Stimulated activated CD4-positive, alpha-beta T cell treated with anti-CD3 and anti-CD28 coated beads, Interleukin-4, amount 100 ng/mL, for 48 hours (primary cell): ENCODE results near the gene GAA.
"Not testable (repeated sequence)": the region's sequence is repeated elsewhere in the genome, so short reads cannot be mapped to it uniquely, and the experiment has no call there.

Source experiments
- DNase-seq, 2 donors: peaks; one replicate each; pipeline ENCODE4 v3.0.0-alpha.2; 2020; ENCODE audit warnings: low read depth in 2 of 2

The GAA gene

GRCh38 chr17:80145076-80146075 lies 44.0 kb downstream of the GAA start:
- DNase-seq = no peak

- DNase-seq = no peak
Observed at GRCh38 chr17:80146121-80147034, 45.0 kb downstream of the GAA start.

GRCh38 chr17:80147035-80147822 lies 45.8 kb downstream of the GAA start, which contains the start of gene EIF4A3:
TSS of gene EIF4A3 (minus strand) at chr17:80147128. CDS start at chr17:80146961, 167 bp downstream.
- peak; percentile 95 to 97 for DNase-seq

DNA sequence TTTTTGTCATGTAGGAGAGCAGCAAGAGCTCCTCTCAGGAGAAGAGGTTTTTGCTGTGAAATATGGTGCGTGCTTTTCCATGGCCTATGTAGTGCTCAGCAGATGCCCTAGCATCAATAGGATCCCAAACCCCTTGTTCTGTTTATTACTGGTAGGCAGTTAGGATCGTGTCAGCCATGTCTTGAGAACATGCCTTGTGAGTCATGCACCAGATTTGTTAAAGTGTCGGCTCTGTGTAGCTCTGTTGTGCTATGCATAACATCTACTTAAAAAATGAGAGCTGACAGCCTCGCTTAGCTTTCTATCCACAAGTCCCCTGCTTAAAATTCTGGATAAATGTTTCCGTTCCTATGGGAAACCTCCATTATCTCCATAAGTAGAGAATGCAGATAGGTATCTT lies 50.0 kb downstream of the GAA start:
- no peak for DNase-seq

DNA sequence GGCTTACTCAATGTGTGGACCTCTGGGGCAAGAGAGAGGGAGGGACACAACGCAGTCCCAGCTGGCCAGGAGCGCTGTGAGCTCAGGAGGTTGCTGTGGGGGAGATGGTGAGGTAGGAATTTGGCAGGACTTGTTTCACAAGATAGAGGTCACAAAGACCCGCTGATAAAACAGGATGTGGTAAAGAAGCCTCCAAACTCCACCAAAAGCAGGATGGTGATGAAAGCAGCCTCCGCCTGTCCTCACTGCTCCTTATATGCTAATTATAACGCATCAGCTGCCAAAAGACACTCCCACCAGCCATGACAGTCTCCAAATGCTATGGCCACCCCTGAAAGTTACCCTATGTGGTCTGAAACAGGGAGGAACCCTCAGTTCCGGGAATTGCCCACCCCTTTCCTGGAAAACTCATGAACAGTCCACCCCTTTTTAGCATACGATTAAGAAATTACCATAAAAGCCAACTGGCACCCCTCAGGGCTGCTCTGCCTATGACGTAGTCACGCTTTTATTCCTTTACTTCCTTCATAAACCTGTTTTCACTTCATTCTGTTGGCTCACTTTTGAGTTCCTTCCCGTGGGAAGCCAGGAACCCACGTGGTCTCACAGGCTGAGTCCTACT lies 50.8 kb downstream of the GAA start:
- DNase-seq = no peak

GRCh38 chr17:80153004-80153403 lies 51.6 kb downstream of the GAA start:
- no peak for DNase-seq

DNA sequence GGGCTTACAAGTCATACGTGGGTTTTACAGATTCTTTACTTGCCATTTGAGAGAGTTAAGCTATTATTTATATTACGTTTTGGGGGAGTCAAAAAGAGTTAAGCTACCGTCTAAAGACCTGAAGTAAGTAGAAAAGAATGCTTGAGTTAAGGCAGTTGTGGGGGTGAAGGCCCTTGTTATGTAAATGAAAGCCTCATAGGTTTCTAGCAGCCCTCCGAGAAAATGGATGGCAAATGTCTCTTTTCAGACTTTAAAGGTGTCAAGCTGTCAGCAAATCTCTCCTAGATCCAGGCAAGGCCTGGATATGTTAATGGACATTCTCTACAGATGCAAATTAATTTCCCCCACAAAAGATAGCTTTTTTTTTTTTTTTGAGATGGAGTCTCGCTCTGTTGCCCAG lies 52.8 kb downstream of the GAA start:
- no peak for DNase-seq

DNA sequence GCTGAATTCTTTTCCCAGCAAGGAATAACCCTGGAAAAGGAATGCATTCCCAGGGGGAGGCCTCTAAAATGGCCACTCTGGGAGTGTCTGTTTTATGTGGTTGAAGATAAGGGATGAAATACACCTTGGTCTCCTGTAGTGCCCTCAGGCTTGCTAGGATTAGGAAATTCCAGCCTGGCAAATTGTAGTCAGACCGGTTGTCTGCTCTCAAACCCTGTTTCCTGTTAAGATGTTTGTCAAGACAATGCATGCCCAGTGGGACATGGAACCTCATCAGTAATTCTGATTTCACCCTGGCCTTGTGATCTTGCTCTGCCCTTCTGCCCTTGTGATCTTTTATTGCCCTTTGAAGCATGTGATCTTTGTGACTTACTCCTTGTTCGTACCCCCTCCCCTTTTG lies 54.2 kb downstream of the GAA start:
- DNase-seq = not testable (repeated sequence)

GRCh38 chr17:80158846-80159245 lies 57.5 kb downstream of the GAA start:
- no peak for DNase-seq

DNA sequence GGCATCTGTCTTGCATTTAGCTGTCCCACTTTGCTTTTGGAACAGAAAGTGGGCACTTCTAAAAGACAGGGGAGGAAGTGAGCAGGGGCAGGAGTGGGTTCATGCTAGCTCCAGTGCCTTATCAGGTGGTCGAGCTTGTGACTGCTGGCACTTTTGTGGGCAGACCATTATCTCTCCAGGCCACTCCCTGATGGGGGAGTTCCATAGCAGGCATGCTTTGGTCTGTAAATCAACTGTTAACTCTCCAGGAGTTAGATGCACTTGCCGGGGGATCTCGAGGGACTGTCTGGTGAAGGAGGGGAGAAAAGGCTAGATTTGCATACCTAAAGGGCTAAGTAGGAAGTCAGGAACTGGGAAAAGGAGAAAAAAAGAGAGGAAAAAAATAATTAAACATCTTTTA lies 59.2 kb downstream of the GAA start:
- no peak for DNase-seq

- DNase-seq = no peak
Observed at GRCh38 chr17:80163336-80163735, 62.0 kb downstream of the GAA start.

GRCh38 chr17:80164185-80164584 lies 62.8 kb downstream of the GAA start:
- DNase-seq = no peak

- no peak for DNase-seq
Observed at GRCh38 chr17:80166446-80166845, 65.1 kb downstream of the GAA start.

DNA sequence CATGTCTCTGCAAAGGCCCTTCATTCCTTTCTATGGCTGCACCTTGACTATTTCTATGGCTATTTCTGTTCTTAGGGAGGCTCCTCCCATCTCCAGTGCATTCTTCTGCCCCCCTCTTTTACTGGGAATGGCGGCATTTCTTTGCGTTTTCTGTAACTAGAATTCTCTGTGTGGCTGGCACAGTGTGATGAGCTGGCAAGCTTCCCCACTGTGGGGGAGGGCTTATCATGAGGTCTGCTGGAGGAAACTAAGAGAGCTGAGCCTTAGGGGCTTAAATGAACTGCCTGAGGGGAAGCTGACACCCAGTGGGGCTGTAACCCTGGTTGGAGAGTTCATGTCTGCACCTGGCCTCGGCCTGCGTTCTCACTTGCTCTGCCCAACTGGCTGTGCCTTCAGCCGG lies 67.0 kb downstream of the GAA start:
- DNase-seq = no peak

- DNase-seq = no peak
Observed at GRCh38 chr17:80169107-80169506, 67.7 kb downstream of the GAA start.
